ENCODE results near the gene PRCP. TPM values are rescaled to one million over a fixed set of nuclear protein-coding genes. Genes with fewer than 3 reads are reported as not detected.
A peak's percentile ranks its signal among the peaks of the same experiment; 100 is the strongest.

The PRCP gene
- total and polyA plus RNA-seq, 8 donors, result 7.9 to 37.8 (median 21.2) TPM

DNA sequence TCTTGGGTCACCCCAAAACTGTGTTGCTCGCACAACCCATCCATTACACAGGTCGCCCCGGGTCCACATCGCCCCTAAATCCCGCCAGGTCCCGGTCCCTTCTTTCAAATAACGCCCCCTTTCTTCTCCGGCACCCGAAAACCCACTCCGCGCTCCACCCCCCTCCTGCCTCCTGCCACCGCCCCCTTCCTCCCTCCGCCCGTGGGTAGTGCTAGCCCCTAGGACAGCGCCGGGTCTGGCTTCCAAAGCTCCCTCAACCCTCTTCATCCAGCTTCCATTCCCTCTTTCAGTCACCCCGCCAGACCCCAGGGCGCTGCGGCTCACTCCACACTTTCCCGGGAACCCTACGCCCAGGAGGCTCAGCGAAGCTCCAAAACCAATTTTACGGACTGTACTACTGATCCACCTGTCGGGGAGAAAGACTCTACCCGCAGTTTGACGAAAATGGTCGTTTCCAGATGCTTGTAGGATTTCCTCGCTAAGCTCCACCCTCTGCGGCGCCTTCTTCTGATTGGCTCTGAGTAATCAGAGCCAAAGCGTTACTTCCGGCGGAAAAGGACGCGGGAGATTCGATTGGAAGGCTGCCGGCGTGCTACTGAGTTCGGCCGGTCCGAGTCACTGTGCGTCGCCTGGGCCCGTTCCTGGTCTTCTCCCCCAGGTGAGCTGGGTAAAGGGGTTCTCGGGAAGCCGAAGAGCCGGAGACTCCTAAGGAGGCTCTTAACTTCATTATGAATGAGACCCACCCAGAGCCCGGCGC, 1.1 kb upstream of the PRCP start, which contains the start of gene DDIAS:
Gene DDIAS (plus strand): TSS at position 572 of the 757 bp plus-strand sequence. CDS start 13,003 bp downstream, outside the sequence.
- Histone ChIP-seq H3K4me3 (peak within 1 kb of the TSS; percentile 41 to 79 (median 70)), H3K36me3 (no peaks in the 10 kb centered on the region), H3K27ac (peak within 1 kb of the TSS; percentile 45 to 90 (median 81)), H3K4me1 (peaks cover 4 to 15% (median 6%) of the 10 kb centered on the region in 3 donors), H3K9me3 (no peaks in the 10 kb centered on the region), H3K27me3 (no peaks in the 10 kb centered on the region)
- ATAC-seq (peak; percentile 86 to 93 (median 88)), FAIRE-seq (peak; percentile 85), DNase-seq (peak; percentile 89 to 97 (median 93))
- WGBS, 2 donors, result 1% methylated on average over 46 to 49 of the region's 49 CpGs
- intact Hi-C loops (cut with DNase I), result loop anchor here in 2 of 3 donors (10.0 kb wide), 3 partner anchors 343 to 913 kb away; no protein-coding TSS in a partner anchor
- TF ChIP-seq, protein P1, sequence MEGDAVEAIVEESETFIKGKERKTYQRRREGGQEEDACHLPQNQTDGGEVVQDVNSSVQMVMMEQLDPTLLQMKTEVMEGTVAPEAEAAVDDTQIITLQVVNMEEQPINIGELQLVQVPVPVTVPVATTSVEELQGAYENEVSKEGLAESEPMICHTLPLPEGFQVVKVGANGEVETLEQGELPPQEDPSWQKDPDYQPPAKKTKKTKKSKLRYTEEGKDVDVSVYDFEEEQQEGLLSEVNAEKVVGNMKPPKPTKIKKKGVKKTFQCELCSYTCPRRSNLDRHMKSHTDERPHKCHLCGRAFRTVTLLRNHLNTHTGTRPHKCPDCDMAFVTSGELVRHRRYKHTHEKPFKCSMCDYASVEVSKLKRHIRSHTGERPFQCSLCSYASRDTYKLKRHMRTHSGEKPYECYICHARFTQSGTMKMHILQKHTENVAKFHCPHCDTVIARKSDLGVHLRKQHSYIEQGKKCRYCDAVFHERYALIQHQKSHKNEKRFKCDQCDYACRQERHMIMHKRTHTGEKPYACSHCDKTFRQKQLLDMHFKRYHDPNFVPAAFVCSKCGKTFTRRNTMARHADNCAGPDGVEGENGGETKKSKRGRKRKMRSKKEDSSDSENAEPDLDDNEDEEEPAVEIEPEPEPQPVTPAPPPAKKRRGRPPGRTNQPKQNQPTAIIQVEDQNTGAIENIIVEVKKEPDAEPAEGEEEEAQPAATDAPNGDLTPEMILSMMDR (IDR thresholded peaks at IDR 0.05), result no peak

- Histone ChIP-seq H3K4me1 (peaks cover 4 to 15% (median 6%) of the 10 kb centered on the region in 3 donors), H3K36me3 (no peaks in the 10 kb centered on the region), H3K4me3 (peak overlapping the region; percentile 41 to 79 (median 70)), H3K27me3 (no peaks in the 10 kb centered on the region), H3K9me3 (no peaks in the 10 kb centered on the region), H3K27ac (peak overlapping the region; percentile 45 to 90 (median 81))
- 1% methylated on average over 11 of the region's 11 CpGs for whole genome bisulfite sequencing, 2 donors
- intact Hi-C loops (cut with DNase I), result loop anchor here in 2 of 3 donors (10.0 kb wide), 3 partner anchors 345 to 915 kb away; no protein-coding TSS in a partner anchor
- no peak for DNase-seq
- ATAC-seq, result peak in 1 of 4 donors; percentile 1
- TF ChIP-seq, protein P1 (IDR thresholded peaks at IDR 0.05), result no peak
- no peak for FAIRE-seq
These were observed 313 bp downstream of the PRCP start for GRCh38 chr11:82899957-82900276.

GRCh38 chr11:82899186-82899820, 927 bp downstream of the PRCP start:
- H3K9me3 ChIP-seq, result no peaks in the 10 kb centered on the region
- intact Hi-C loops (cut with DNase I), result no loop called here
- no peak for FAIRE-seq
- WGBS, 2 donors, result 9 to 13% methylated on average over 3 of the region's 3 CpGs
- H3K36me3 ChIP-seq, result no peaks in the 10 kb centered on the region
- no peaks in the 10 kb centered on the region for H3K27me3 ChIP-seq
- TF ChIP-seq, protein P1 (IDR thresholded peaks at IDR 0.05), result no peak
- H3K4me3 ChIP-seq, result peak overlapping the region in 3 of 4 donors; percentile 41 to 79 (median 67)
- no peak overlapping the region for H3K27ac ChIP-seq
- no peak for DNase-seq
- peaks cover 4 to 15% (median 6%) of the 10 kb centered on the region in 3 donors for H3K4me1 ChIP-seq
- no peak for ATAC-seq

DNA sequence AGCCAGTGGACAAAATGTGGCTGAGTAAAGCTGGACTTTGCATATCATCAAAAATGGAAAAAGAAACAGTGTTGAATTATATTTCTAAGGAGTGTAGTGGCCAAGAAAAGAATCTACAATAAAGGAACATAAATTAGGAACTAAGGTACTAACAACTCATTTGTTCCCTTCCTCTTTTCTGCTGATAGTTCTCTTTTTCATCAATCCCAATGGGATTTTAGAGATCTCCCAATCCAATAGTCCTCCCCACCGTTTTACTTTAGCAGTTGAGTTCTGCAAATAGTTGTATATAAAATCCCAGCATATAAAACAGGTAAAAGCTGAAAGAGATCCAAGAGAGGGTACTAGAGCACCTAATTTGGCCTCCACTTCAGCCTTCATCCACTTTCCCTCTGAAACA, 2.0 kb downstream of the PRCP start:
- DNase-seq (no peak), FAIRE-seq (no peak), ATAC-seq (no peak)
- no peaks in the 10 kb centered on the region for H3K36me3 ChIP-seq
- no peak overlapping the region for H3K27ac ChIP-seq
- no peaks in the 10 kb centered on the region for H3K27me3 ChIP-seq
- intact Hi-C loops (cut with DNase I), result no loop called here
- H3K4me3 ChIP-seq, result no peak overlapping the region
- TF ChIP-seq, protein P1 (IDR thresholded peaks at IDR 0.05), result no peak
- H3K4me1 ChIP-seq, result peaks cover 4 to 15% (median 6%) of the 10 kb centered on the region in 3 donors
- H3K9me3 ChIP-seq, result no peaks in the 10 kb centered on the region
- WGBS, 2 donors, result 36 to 38% methylated on average over 1 of the region's 1 CpG

All from pancreas (tissue), 10 donors.